GM18868 (cell line): ENCODE measurements around the gene MEIOC.
"Not testable (repeated sequence)": the region's sequence is repeated elsewhere in the genome, so short reads cannot be mapped to it uniquely, and the experiment has no call there.

Experiments used
- ATAC-seq: cut with Tn5 transposase; IDR thresholded peaks from one replicate; pipeline ENCODE4 v1.9.1; 2021; ENCODE audit warnings: mild to moderate bottlenecking, moderate library complexity; ENCODE audit not compliant: unreplicated experiment

MEIOC gene

GRCh38 chr17:44646280-44646679, 10.0 kb upstream of the MEIOC start:
- ATAC-seq: no peak

GRCh38 chr17:44647736-44648135, 8.5 kb upstream of the MEIOC start:
- no peak for ATAC-seq

GRCh38 chr17:44648963-44649362, 7.3 kb upstream of the MEIOC start:
- ATAC-seq: no peak

GRCh38 chr17:44651228-44651627, 5.0 kb upstream of the MEIOC start:
- no peak for ATAC-seq

GRCh38 chr17:44652727-44653126, 3.5 kb upstream of the MEIOC start:
- no peak for ATAC-seq

- no peak for ATAC-seq
Observed at GRCh38 chr17:44653384-44653783, 2.9 kb upstream of the MEIOC start.

GRCh38 chr17:44653954-44654353, 2.3 kb upstream of the MEIOC start:
- ATAC-seq: no peak

- no peak for ATAC-seq
Observed at GRCh38 chr17:44661835-44662234, 5.6 kb downstream of the MEIOC start.

- no peak for ATAC-seq
Observed at GRCh38 chr17:44663095-44663494, 6.8 kb downstream of the MEIOC start.

GRCh38 chr17:44664867-44665266, 8.6 kb downstream of the MEIOC start:
- no peak for ATAC-seq

- ATAC-seq: no peak
Observed at GRCh38 chr17:44666006-44666405, 9.7 kb downstream of the MEIOC start.

- no peak for ATAC-seq
Observed at GRCh38 chr17:44672479-44673093, 16.3 kb downstream of the MEIOC start.

- ATAC-seq: no peak
Observed at GRCh38 chr17:44673893-44674292, 17.6 kb downstream of the MEIOC start.

GRCh38 chr17:44677136-44677535, 20.9 kb downstream of the MEIOC start:
- no peak for ATAC-seq

GRCh38 chr17:44683303-44683702, 27.0 kb downstream of the MEIOC start:
- not testable (repeated sequence) for ATAC-seq

- ATAC-seq: no peak
Observed at GRCh38 chr17:44687756-44688155, 31.5 kb downstream of the MEIOC start.

- no peak for ATAC-seq
Observed at GRCh38 chr17:44688200-44688599, 31.9 kb downstream of the MEIOC start.

- ATAC-seq: no peak
Observed at GRCh38 chr17:44688675-44689476, 32.6 kb downstream of the MEIOC start.

- peak; percentile 83 for ATAC-seq
Observed at GRCh38 chr17:44689477-44690217, 33.4 kb downstream of the MEIOC start, which contains the start of gene CCDC43. CCDC43 (minus strand) TSS chr17:44689776; CDS start chr17:44689753, 23 bp downstream.

- ATAC-seq: not testable (repeated sequence)
Observed at GRCh38 chr17:44690746-44691306, 34.6 kb downstream of the MEIOC start.

GRCh38 chr17:44693609-44694008, 37.3 kb downstream of the MEIOC start:
- ATAC-seq: no peak
